Cardiac fibroblast (primary cell): ENCODE results near the gene NOX3.

Experiments used
- DNase-seq, 2 donors: peaks; one replicate each; pipeline versions ENCODE4 v3.0.0 to v3.0.0-alpha.2; 2010; ENCODE audit warnings: low read depth in 2 of 2
- H3K4me3 ChIP-seq, 2 donors: replicated peaks in 1 of 2; 1 replicate in 1 of 2; 2 replicates in 1 of 2; pipeline ENCODE4 v1.5.1; 2011; ENCODE audit warnings: low read depth in 2 of 2, low read length in 2 of 2, mild to moderate bottlenecking in 2 of 2, moderate library complexity in 1 of 2
- TF ChIP-seq, protein P1 (sequence below): IDR thresholded peaks from one replicate; pipeline ENCODE4 v1.5.1; 2011; ENCODE audit warnings: low read depth, mild to moderate bottlenecking, low read length, inconsistent platforms

Gene NOX3

GRCh38 chr6:155487371-155488130 lies 31.9 kb upstream of the NOX3 start:
- TF ChIP-seq, protein P1, sequence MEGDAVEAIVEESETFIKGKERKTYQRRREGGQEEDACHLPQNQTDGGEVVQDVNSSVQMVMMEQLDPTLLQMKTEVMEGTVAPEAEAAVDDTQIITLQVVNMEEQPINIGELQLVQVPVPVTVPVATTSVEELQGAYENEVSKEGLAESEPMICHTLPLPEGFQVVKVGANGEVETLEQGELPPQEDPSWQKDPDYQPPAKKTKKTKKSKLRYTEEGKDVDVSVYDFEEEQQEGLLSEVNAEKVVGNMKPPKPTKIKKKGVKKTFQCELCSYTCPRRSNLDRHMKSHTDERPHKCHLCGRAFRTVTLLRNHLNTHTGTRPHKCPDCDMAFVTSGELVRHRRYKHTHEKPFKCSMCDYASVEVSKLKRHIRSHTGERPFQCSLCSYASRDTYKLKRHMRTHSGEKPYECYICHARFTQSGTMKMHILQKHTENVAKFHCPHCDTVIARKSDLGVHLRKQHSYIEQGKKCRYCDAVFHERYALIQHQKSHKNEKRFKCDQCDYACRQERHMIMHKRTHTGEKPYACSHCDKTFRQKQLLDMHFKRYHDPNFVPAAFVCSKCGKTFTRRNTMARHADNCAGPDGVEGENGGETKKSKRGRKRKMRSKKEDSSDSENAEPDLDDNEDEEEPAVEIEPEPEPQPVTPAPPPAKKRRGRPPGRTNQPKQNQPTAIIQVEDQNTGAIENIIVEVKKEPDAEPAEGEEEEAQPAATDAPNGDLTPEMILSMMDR = no peak
- H3K4me3 ChIP-seq = no peak overlapping the region
- DNase-seq = no peak

DNA sequence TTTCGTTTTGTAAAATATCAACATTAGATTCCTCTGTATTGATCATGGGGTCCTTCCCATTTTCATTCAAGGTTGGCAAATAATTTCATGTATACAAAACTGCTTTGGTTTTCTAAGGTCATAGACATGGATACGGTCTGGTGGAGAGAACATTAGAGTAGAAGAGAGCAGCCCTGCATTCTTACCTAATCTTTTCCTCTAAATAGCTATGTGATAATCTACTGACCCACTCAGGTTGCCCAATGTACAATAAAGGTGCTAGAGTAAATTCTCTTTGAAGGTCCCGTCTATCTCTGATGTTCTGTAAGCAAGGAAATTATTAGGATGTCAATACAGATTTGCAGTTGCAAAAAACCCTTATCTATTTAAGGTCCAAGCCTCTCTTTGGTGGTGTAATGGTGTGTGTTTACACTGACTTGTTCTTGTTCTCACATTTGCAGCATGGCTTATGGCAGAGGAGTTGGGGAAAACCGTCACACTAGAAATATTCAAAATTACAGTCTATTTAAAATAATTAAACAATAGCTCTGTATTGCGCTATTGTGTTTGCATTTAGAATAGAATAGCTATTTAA lies 31.2 kb upstream of the NOX3 start:
- DNase-seq = no peak
- TF ChIP-seq, protein P1 = no peak
- H3K4me3 ChIP-seq = no peak overlapping the region

- TF ChIP-seq, protein P1 = no peak
- H3K4me3 ChIP-seq = no peak overlapping the region
- no peak for DNase-seq
These were observed 30.1 kb upstream of the NOX3 start for GRCh38 chr6:155485756-155486155.

- peak; percentile 83 to 86 for DNase-seq
- H3K4me3 ChIP-seq = no peak overlapping the region
- TF ChIP-seq, protein P1 = no peak
These were observed 28.2 kb upstream of the NOX3 start for GRCh38 chr6:155483858-155484257.

GRCh38 chr6:155481215-155481614 lies 25.6 kb upstream of the NOX3 start:
- no peak overlapping the region for H3K4me3 ChIP-seq
- DNase-seq = peak; percentile 20 to 73
- TF ChIP-seq, protein P1 = no peak

GRCh38 chr6:155473741-155474140 lies 18.1 kb upstream of the NOX3 start:
- no peak overlapping the region for H3K4me3 ChIP-seq
- TF ChIP-seq, protein P1 = no peak
- DNase-seq = peak; percentile 66
